ENCODE measurements around the gene DCLK1. TPM values are rescaled to one million over a fixed set of nuclear protein-coding genes. Genes with fewer than 3 reads are reported as not detected.

Gene DCLK1
- total RNA-seq, 1 donor from 2014 or later = 210 TPM

GRCh38 chr13:35765941-35766340 is 365.2 kb downstream of the DCLK1 start:
- no peak for DNase-seq (ENCODE audit: low read depth)

GRCh38 chr13:35765366-35765765 is 365.8 kb downstream of the DCLK1 start:
- DNase-seq (ENCODE audit: low read depth) = no peak

- DNase-seq (ENCODE audit: low read depth) = peak; percentile 66
Observed at GRCh38 chr13:35764326-35765015, 366.7 kb downstream of the DCLK1 start.

GRCh38 chr13:35763782-35764123 is 367.4 kb downstream of the DCLK1 start:
- no peak for DNase-seq (ENCODE audit: low read depth)

- DNase-seq (ENCODE audit: low read depth) = no peak
Observed at GRCh38 chr13:35763060-35763781, 368.0 kb downstream of the DCLK1 start.

GRCh38 chr13:35761440-35762252 is 369.5 kb downstream of the DCLK1 start:
- DNase-seq (ENCODE audit: low read depth) = no peak

GRCh38 chr13:35760735-35761281 is 370.4 kb downstream of the DCLK1 start:
- no peak for DNase-seq (ENCODE audit: low read depth)

- DNase-seq (ENCODE audit: low read depth) = no peak
Observed at GRCh38 chr13:35747594-35747993, 383.6 kb downstream of the DCLK1 start.

GRCh38 chr13:35744566-35745178 is 386.5 kb downstream of the DCLK1 start:
- DNase-seq (ENCODE audit: low read depth) = no peak

- DNase-seq (ENCODE audit: low read depth) = no peak
Observed at GRCh38 chr13:35744144-35744543, 387.0 kb downstream of the DCLK1 start.

- no peak for DNase-seq (ENCODE audit: low read depth)
Observed at GRCh38 chr13:35743165-35743564, 388.0 kb downstream of the DCLK1 start.

- no peak for DNase-seq (ENCODE audit: low read depth)
Observed at GRCh38 chr13:35741657-35742056, 389.5 kb downstream of the DCLK1 start.

- no peak for DNase-seq (ENCODE audit: low read depth)
Observed at GRCh38 chr13:35736876-35737275, 394.3 kb downstream of the DCLK1 start.

GRCh38 chr13:35733827-35734226 is 397.4 kb downstream of the DCLK1 start:
- no peak for DNase-seq (ENCODE audit: low read depth)

GRCh38 chr13:35732565-35732964 is 398.6 kb downstream of the DCLK1 start:
- no peak for DNase-seq (ENCODE audit: low read depth)

- DNase-seq (ENCODE audit: low read depth) = no peak
Observed at GRCh38 chr13:35731471-35731870, 399.7 kb downstream of the DCLK1 start.

GRCh38 chr13:35729926-35730627 is 401.1 kb downstream of the DCLK1 start:
- DNase-seq (ENCODE audit: low read depth) = no peak

- no peak for DNase-seq (ENCODE audit: low read depth)
Observed at GRCh38 chr13:35727881-35728280, 403.3 kb downstream of the DCLK1 start.

GRCh38 chr13:35724446-35724845 is 406.7 kb downstream of the DCLK1 start:
- DNase-seq (ENCODE audit: low read depth) = no peak

GRCh38 chr13:35723821-35724220 is 407.4 kb downstream of the DCLK1 start:
- DNase-seq (ENCODE audit: low read depth) = no peak

- no peak for DNase-seq (ENCODE audit: low read depth)
Observed at GRCh38 chr13:35723053-35723461, 408.1 kb downstream of the DCLK1 start.
